H1 (cell line): Measurements from ENCODE around the gene SYT6. TPM values are rescaled to one million over a fixed set of nuclear protein-coding genes. Genes with fewer than 3 reads are reported as not detected.

Experiments used
- BRCA1 ChIP-seq: IDR thresholded peaks from 2 replicates; pipeline ENCODE4 v1.6.1; 2012; ENCODE audit warnings: low read depth, low read length, improper control_type of control experiment
- CBX5 ChIP-seq: fragments of 300-800, 300-1000 bp; sonication (generic); IDR thresholded peaks from 2 replicates; pipeline ENCODE4 v1.7.1; 2016; ENCODE audit warnings: antibody characterized with exemption, low read length, low read depth
- CEBPB ChIP-seq: IDR thresholded peaks from 2 replicates; pipeline ENCODE4 v1.6.1; 2012; ENCODE audit warnings: low read depth, low read length
- CTBP2 ChIP-seq: IDR thresholded peaks from 2 replicates; pipeline ENCODE4 v1.7.0; 2011; ENCODE audit warnings: borderline replicate concordance, mild to moderate bottlenecking, moderate library complexity, mixed read lengths, low read length; ENCODE audit not compliant: insufficient read depth, insufficient read length
- FOSL1 ChIP-seq: IDR thresholded peaks from 2 replicates; pipeline ENCODE4 v1.6.1; 2011; ENCODE audit warnings: mild to moderate bottlenecking, low read depth, low read length, moderate library complexity; ENCODE audit not compliant: insufficient read depth
- JUN ChIP-seq: IDR thresholded peaks from 2 replicates; pipeline ENCODE4 v1.6.1; 2011; ENCODE audit warnings: low read depth, mild to moderate bottlenecking, improper control_type of control experiment, low read length
- MAFK ChIP-seq: IDR thresholded peaks from 2 replicates; pipeline ENCODE4 v1.6.1; 2012; ENCODE audit warnings: low read depth, mild to moderate bottlenecking, improper control_type of control experiment, low read length
- NANOG ChIP-seq: IDR thresholded peaks from 2 replicates; pipeline ENCODE4 v1.6.1; 2011; ENCODE audit warnings: low read length, low read depth, mild to moderate bottlenecking, inconsistent platforms; ENCODE audit not compliant: insufficient read depth, poor library complexity, severe bottlenecking
- PHF8 ChIP-seq: fragments of 200-600 bp; sonication (generic); conservative IDR thresholded peaks from 2 replicates; pipeline ENCODE4 v1.7.1; 2012; ENCODE audit warnings: low read depth, mild to moderate bottlenecking, inconsistent platforms, low read length, moderate library complexity
- RFX5 ChIP-seq: IDR thresholded peaks from 2 replicates; pipeline ENCODE4 v1.6.1; 2011; ENCODE audit warnings: low read depth, low read length, improper control_type of control experiment, borderline replicate concordance
- RXRA ChIP-seq: IDR thresholded peaks from 2 replicates; pipeline ENCODE4 v1.6.1; 2011; ENCODE audit warnings: low read depth, mild to moderate bottlenecking, low read length, moderate library complexity; ENCODE audit not compliant: insufficient read depth
- SAP30 ChIP-seq: fragments of 300-600 bp; sonication (generic); IDR thresholded peaks from 2 replicates; pipeline ENCODE4 v1.7.1; 2012; ENCODE audit warnings: low read length, moderate library complexity, mild to moderate bottlenecking, inconsistent platforms; ENCODE audit not compliant: insufficient read depth, insufficient replicate concordance
- SIX5 ChIP-seq: IDR thresholded peaks from 2 replicates; pipeline ENCODE4 v1.6.1; 2011; ENCODE audit warnings: mild to moderate bottlenecking, low read depth, low read length
- SP2 ChIP-seq: IDR thresholded peaks from 2 replicates; pipeline ENCODE4 v1.6.1; 2012; ENCODE audit warnings: mild to moderate bottlenecking, low read length, inconsistent platforms
- TAF7 ChIP-seq: optimal IDR thresholded peaks from 2 replicates; pipeline ENCODE3; 2011; ENCODE audit warnings: low read depth, mild to moderate bottlenecking, inconsistent platforms, low read length, moderate library complexity, borderline replicate concordance
- TEAD4 ChIP-seq: IDR thresholded peaks from 2 replicates; pipeline ENCODE4 v1.6.1; 2012; ENCODE audit warnings: low read depth, low read length, inconsistent platforms, mixed read lengths
- polyA plus RNA-seq, 7 experiments: library from polyadenylated mRNA; depleted of rRNA in 3 of 7; stranded (reverse) in 5 of 7; unstranded in 2 of 7; fragments of >200 nt in 5 of 7; fragments of 200-250 nt in 2 of 7; gene quantifications; 1 replicate in 5 of 7; 2 replicates in 1 of 7; 4 replicates in 1 of 7; pipeline versions ENCODE4 v1.2.1 to v1.2.3, GENCODE V29; 2011 to 2013; ENCODE audit warnings: missing spikeins in 2 of 7, mixed read lengths in 2 of 7
- total RNA-seq: library from RNA; stranded (reverse); fragmentation: NEBNext Ultra II Directional; extraction: Animal tissue kit (Norgen Biotek cat#: 25700); gene quantifications from 2 replicates; pipeline ENCODE4 v1.2.1, GENCODE V29; 2021

SYT6 gene
- total and polyA plus RNA-seq, 2 of the 8 experiments (the other 6 are each of a cell fraction or from before 2014, with no cell fraction given) = 33.7 to 83.5 TPM

- TF ChIP-seq SAP30 (peak; percentile 58), MAFK (no peak), SP2 (no peak), FOSL1 (no peak), CBX5 (no peak), CTBP2 (no peak), CEBPB (no peak), NANOG (peak; percentile 57), RFX5 (no peak), TAF7 (peak; percentile 22), PHF8 (no peak), BRCA1 (no peak), TEAD4 (no peak), RXRA (no peak), JUN (no peak), SIX5 (no peak)
These were observed at the start of gene SYT6 (continued) for GRCh38 chr1:114153261-114154145.
